ENCODE measurements around the gene HS3ST3A1.

Gene HS3ST3A1

GRCh38 chr17:13601776-13602551 is at the start of gene HS3ST3A1:
Gene HS3ST3A1, minus strand, starts transcription at chr17:13601929. Its CDS starts 800 bp downstream, at chr17:13601129.
- DNase-seq (ENCODE audit: low read depth), result peak; percentile 89

GRCh38 chr17:13650096-13650675 is 48.5 kb upstream of the HS3ST3A1 start:
- DNase-seq (ENCODE audit: low read depth), result no peak

- DNase-seq (ENCODE audit: low read depth), result no peak
Observed at GRCh38 chr17:13647543-13648021, 45.9 kb upstream of the HS3ST3A1 start.

- DNase-seq (ENCODE audit: low read depth), result no peak
Observed at GRCh38 chr17:13646969-13647542, 45.3 kb upstream of the HS3ST3A1 start.

- DNase-seq (ENCODE audit: low read depth), result peak; percentile 25
Observed at GRCh38 chr17:13646411-13646810, 44.7 kb upstream of the HS3ST3A1 start.

- no peak for DNase-seq (ENCODE audit: low read depth)
Observed at GRCh38 chr17:13643180-13643579, 41.5 kb upstream of the HS3ST3A1 start.

- no peak for DNase-seq (ENCODE audit: low read depth)
Observed at GRCh38 chr17:13642188-13642587, 40.5 kb upstream of the HS3ST3A1 start.

GRCh38 chr17:13640551-13640950 is 38.8 kb upstream of the HS3ST3A1 start:
- DNase-seq (ENCODE audit: low read depth), result no peak

GRCh38 chr17:13638855-13639458 is 37.2 kb upstream of the HS3ST3A1 start:
- peak; percentile 34 for DNase-seq (ENCODE audit: low read depth)

- DNase-seq (ENCODE audit: low read depth), result no peak
Observed at GRCh38 chr17:13636951-13637350, 35.2 kb upstream of the HS3ST3A1 start.

- no peak for DNase-seq (ENCODE audit: low read depth)
Observed at GRCh38 chr17:13635951-13636350, 34.2 kb upstream of the HS3ST3A1 start.

- DNase-seq (ENCODE audit: low read depth), result no peak
Observed at GRCh38 chr17:13634021-13634420, 32.3 kb upstream of the HS3ST3A1 start.

- DNase-seq (ENCODE audit: low read depth), result no peak
Observed at GRCh38 chr17:13631529-13631928, 29.8 kb upstream of the HS3ST3A1 start.

- DNase-seq (ENCODE audit: low read depth), result peak; percentile 88
Observed at GRCh38 chr17:13626703-13627102, 25.0 kb upstream of the HS3ST3A1 start.

GRCh38 chr17:13619462-13619861 is 17.7 kb upstream of the HS3ST3A1 start:
- no peak for DNase-seq (ENCODE audit: low read depth)

- DNase-seq (ENCODE audit: low read depth), result no peak
Observed at GRCh38 chr17:13616031-13616430, 14.3 kb upstream of the HS3ST3A1 start.

GRCh38 chr17:13609941-13610340 is 8.2 kb upstream of the HS3ST3A1 start:
- no peak for DNase-seq (ENCODE audit: low read depth)

GRCh38 chr17:13601322-13601775 is 380 bp downstream of the HS3ST3A1 start:
- peak; percentile 51 for DNase-seq (ENCODE audit: low read depth)

GRCh38 chr17:13600475-13601321 is 1.0 kb downstream of the HS3ST3A1 start:
- DNase-seq (ENCODE audit: low read depth), result peak; percentile 68

GRCh38 chr17:13599864-13600263 is 1.9 kb downstream of the HS3ST3A1 start:
- no peak for DNase-seq (ENCODE audit: low read depth)

- no peak for DNase-seq (ENCODE audit: low read depth)
Observed at GRCh38 chr17:13599168-13599577, 2.6 kb downstream of the HS3ST3A1 start.
